K562 (cell line): ENCODE measurements around the gene ACTR3C. TPM values are rescaled to one million over a fixed set of nuclear protein-coding genes. Genes with fewer than 3 reads are reported as not detected.

Source experiments
- LARP7 ChIP-seq: fragments of 450-650 bp; IDR thresholded peaks from 2 replicates; pipeline ENCODE4 v1.6.1; 2016
- ZNF589 ChIP-seq: fragments of 200-800 bp; sonication (Bioruptor generic); IDR thresholded peaks from 2 replicates; pipeline ENCODE4 v1.6.1; 2016; ENCODE audit warnings: low read depth, missing genetic modification characterization, missing compliant biosample characterization
- polyA plus RNA-seq, 8 experiments: library from polyadenylated mRNA; depleted of rRNA in 4 of 8; stranded (reverse) in 5 of 8; unstranded in 3 of 8; fragments of >200 nt; fragmentation: Nextera tagmentation in 2 of 8; fragmentation: Illumina TruSeq in 1 of 8; extraction: Ambion mirVana in 2 of 8; extraction: Trizol in 1 of 8; gene quantifications; 2 replicates each; pipeline versions ENCODE4 v1.2.1 to v1.2.3, GENCODE V29; 2011 to 2014; ENCODE audit warnings: inconsistent platforms in 1 of 8, missing spikeins in 1 of 8
- total RNA-seq, 7 experiments: library from RNA; depleted of rRNA in 6 of 7; stranded (reverse); fragments of >200 nt in 6 of 7; fragmentation: Illumina TruSeq in 2 of 7; extraction: Trizol in 2 of 7; gene quantifications; 2 replicates each; pipeline versions ENCODE4 v1.2.1 to v1.2.3, GENCODE V29; 2011 to 2021; ENCODE audit warnings: low replicate concordance in 1 of 7
- TF ChIP-seq, protein P1 (sequence below): fragments of 450-650 bp; IDR thresholded peaks from 2 replicates; pipeline ENCODE4 v1.6.1; 2016; ENCODE audit warnings: low read depth
- TF ChIP-seq, protein P2 (sequence below): fragments of 200-600 bp; sonication (generic); IDR thresholded peaks from one replicate; pipeline ENCODE4 v1.6.1; 2012; ENCODE audit warnings: mild to moderate bottlenecking, low read depth, low read length, inconsistent platforms

The ACTR3C gene
- total and polyA plus RNA-seq, 9 of the 15 experiments (the other 6 are each of a cell fraction or from before 2014, with no cell fraction given) = 9.0 to 35.4 (median 13.3) TPM

GRCh38 chr7:150359622-150360362 lies 36.4 kb upstream of the ACTR3C start (continued):
- TF ChIP-seq, protein P1, sequence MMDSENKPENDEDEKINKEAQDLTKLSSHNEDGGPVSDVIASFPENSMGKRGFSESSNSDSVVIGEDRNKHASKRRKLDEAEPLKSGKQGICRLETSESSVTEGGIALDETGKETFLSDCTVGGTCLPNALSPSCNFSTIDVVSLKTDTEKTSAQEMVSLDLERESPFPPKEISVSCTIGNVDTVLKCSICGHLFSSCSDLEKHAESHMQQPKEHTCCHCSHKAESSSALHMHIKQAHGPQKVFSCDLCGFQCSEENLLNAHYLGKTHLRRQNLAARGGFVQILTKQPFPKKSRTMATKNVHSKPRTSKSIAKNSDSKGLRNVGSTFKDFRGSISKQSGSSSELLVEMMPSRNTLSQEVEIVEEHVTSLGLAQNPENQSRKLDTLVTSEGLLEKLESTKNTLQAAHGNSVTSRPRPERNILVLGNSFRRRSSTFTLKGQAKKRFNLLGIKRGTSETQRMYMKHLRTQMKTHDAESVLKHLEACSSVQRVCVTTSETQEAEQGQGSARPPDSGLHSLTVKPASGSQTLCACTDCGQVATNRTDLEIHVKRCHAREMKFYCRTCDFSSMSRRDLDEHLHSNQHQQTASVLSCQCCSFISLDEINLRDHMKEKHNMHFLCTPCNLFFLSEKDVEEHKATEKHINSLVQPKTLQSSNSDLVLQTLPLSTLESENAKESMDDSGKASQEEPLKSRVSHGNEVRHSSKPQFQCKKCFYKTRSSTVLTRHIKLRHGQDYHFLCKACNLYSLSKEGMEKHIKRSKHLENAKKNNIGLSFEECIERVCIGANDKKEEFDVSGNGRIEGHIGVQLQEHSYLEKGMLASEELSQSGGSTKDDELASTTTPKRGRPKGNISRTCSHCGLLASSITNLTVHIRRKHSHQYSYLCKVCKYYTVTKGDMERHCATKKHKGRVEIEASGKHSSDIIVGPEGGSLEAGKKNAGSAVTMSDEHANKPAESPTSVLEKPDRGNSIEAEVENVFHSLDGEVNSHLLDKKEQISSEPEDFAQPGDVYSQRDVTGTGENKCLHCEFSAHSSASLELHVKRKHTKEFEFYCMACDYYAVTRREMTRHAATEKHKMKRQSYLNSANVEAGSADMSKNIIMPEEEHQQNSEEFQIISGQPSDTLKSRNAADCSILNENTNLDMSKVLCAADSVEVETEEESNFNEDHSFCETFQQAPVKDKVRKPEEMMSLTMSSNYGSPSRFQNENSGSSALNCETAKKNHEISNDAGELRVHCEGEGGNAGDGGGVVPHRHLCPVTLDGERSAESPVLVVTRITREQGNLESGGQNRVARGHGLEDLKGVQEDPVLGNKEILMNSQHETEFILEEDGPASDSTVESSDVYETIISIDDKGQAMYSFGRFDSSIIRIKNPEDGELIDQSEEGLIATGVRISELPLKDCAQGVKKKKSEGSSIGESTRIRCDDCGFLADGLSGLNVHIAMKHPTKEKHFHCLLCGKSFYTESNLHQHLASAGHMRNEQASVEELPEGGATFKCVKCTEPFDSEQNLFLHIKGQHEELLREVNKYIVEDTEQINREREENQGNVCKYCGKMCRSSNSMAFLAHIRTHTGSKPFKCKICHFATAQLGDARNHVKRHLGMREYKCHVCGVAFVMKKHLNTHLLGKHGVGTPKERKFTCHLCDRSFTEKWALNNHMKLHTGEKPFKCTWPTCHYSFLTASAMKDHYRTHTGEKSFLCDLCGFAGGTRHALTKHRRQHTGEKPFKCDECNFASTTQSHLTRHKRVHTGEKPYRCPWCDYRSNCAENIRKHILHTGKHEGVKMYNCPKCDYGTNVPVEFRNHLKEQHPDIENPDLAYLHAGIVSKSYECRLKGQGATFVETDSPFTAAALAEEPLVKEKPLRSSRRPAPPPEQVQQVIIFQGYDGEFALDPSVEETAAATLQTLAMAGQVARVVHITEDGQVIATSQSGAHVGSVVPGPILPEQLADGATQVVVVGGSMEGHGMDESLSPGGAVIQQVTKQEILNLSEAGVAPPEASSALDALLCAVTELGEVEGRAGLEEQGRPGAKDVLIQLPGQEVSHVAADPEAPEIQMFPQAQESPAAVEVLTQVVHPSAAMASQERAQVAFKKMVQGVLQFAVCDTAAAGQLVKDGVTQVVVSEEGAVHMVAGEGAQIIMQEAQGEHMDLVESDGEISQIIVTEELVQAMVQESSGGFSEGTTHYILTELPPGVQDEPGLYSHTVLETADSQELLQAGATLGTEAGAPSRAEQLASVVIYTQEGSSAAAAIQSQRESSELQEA = peak; percentile 26; the same call in 1 of the 2 replicates
- peak; percentile 85 for TF ChIP-seq LARP7
- no peak for TF ChIP-seq ZNF589 (CRISPR knock-in tag)
- TF ChIP-seq, protein P2, sequence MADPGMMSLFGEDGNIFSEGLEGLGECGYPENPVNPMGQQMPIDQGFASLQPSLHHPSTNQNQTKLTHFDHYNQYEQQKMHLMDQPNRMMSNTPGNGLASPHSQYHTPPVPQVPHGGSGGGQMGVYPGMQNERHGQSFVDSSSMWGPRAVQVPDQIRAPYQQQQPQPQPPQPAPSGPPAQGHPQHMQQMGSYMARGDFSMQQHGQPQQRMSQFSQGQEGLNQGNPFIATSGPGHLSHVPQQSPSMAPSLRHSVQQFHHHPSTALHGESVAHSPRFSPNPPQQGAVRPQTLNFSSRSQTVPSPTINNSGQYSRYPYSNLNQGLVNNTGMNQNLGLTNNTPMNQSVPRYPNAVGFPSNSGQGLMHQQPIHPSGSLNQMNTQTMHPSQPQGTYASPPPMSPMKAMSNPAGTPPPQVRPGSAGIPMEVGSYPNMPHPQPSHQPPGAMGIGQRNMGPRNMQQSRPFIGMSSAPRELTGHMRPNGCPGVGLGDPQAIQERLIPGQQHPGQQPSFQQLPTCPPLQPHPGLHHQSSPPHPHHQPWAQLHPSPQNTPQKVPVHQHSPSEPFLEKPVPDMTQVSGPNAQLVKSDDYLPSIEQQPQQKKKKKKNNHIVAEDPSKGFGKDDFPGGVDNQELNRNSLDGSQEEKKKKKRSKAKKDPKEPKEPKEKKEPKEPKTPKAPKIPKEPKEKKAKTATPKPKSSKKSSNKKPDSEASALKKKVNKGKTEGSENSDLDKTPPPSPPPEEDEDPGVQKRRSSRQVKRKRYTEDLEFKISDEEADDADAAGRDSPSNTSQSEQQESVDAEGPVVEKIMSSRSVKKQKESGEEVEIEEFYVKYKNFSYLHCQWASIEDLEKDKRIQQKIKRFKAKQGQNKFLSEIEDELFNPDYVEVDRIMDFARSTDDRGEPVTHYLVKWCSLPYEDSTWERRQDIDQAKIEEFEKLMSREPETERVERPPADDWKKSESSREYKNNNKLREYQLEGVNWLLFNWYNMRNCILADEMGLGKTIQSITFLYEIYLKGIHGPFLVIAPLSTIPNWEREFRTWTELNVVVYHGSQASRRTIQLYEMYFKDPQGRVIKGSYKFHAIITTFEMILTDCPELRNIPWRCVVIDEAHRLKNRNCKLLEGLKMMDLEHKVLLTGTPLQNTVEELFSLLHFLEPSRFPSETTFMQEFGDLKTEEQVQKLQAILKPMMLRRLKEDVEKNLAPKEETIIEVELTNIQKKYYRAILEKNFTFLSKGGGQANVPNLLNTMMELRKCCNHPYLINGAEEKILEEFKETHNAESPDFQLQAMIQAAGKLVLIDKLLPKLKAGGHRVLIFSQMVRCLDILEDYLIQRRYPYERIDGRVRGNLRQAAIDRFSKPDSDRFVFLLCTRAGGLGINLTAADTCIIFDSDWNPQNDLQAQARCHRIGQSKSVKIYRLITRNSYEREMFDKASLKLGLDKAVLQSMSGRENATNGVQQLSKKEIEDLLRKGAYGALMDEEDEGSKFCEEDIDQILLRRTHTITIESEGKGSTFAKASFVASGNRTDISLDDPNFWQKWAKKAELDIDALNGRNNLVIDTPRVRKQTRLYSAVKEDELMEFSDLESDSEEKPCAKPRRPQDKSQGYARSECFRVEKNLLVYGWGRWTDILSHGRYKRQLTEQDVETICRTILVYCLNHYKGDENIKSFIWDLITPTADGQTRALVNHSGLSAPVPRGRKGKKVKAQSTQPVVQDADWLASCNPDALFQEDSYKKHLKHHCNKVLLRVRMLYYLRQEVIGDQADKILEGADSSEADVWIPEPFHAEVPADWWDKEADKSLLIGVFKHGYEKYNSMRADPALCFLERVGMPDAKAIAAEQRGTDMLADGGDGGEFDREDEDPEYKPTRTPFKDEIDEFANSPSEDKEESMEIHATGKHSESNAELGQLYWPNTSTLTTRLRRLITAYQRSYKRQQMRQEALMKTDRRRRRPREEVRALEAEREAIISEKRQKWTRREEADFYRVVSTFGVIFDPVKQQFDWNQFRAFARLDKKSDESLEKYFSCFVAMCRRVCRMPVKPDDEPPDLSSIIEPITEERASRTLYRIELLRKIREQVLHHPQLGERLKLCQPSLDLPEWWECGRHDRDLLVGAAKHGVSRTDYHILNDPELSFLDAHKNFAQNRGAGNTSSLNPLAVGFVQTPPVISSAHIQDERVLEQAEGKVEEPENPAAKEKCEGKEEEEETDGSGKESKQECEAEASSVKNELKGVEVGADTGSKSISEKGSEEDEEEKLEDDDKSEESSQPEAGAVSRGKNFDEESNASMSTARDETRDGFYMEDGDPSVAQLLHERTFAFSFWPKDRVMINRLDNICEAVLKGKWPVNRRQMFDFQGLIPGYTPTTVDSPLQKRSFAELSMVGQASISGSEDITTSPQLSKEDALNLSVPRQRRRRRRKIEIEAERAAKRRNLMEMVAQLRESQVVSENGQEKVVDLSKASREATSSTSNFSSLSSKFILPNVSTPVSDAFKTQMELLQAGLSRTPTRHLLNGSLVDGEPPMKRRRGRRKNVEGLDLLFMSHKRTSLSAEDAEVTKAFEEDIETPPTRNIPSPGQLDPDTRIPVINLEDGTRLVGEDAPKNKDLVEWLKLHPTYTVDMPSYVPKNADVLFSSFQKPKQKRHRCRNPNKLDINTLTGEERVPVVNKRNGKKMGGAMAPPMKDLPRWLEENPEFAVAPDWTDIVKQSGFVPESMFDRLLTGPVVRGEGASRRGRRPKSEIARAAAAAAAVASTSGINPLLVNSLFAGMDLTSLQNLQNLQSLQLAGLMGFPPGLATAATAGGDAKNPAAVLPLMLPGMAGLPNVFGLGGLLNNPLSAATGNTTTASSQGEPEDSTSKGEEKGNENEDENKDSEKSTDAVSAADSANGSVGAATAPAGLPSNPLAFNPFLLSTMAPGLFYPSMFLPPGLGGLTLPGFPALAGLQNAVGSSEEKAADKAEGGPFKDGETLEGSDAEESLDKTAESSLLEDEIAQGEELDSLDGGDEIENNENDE = no peak
